Measurements from ENCODE around the gene OR51E1. TPM values are rescaled to one million over a fixed set of nuclear protein-coding genes. Genes with fewer than 3 reads are reported as not detected.

OR51E1 gene
- total and polyA plus RNA-seq, 10 of the 15 experiments (the other 5 are each of a cell fraction or from before 2014, with no cell fraction given) = not detected

DNA sequence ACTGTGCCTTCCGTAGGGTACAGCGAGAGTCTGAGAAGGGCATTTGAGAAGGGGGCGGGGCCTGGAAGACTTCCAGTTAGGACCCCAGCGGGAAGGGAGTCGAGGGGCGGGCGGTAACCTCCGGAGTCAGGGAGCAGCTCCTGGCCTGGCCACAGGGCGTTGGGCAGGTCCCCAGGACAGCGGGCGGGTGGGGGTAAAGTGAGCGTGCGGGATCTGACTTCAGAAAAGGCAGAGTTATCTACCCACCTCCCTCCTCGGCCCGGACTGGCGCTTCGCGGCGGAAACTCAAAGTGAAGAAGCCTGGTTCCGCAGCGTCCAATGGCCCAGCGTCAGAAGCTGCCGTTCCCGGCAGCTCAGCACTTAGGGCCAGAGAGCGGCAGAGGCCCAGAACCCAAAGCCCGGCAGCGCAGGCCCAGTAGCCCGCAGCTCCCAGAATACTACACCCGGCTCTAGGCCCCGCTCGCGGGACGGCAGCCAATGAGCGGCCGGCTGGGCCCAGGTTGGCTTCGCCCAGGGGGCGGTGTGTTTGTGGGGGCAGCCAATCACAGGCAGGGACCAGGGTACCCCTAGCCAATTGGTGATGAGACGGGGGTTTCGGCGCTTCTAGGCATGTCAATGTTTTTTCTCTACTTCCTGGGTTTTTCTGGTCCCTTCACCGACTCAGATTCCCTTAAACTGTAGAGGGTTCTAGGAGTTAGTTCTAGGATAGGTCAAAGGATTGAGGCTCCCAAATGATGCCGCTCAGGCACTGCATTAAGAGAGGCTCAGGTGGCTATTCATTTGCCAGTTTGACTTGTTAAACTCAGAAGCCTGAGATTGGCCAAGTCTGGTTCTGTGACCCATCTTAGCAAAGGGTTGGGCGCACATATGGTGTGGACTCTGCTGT lies 35.8 kb upstream of the OR51E1 start, which contains the start of gene TRIM68 (continued):
- TF ChIP-seq, protein P1, sequence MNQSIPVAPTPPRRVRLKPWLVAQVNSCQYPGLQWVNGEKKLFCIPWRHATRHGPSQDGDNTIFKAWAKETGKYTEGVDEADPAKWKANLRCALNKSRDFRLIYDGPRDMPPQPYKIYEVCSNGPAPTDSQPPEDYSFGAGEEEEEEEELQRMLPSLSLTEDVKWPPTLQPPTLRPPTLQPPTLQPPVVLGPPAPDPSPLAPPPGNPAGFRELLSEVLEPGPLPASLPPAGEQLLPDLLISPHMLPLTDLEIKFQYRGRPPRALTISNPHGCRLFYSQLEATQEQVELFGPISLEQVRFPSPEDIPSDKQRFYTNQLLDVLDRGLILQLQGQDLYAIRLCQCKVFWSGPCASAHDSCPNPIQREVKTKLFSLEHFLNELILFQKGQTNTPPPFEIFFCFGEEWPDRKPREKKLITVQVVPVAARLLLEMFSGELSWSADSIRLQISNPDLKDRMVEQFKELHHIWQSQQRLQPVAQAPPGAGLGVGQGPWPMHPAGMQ (IDR thresholded peaks at IDR 0.05; ENCODE audit: borderline replicate concordance) = no peak
- TF ChIP-seq JUNB (IDR thresholded peaks at IDR 0.05) (no peak), ASH2L (IDR thresholded peaks at IDR 0.05; ENCODE audit: borderline replicate concordance, low read depth) (0 out of 2 replicates have a peak, but pooled peaks have one; percentile 38), SMAD5 (IDR thresholded peaks at IDR 0.05; ENCODE audit: low read depth) (peak; percentile 32; the same call in 1 of the 2 replicates), CHD1 (IDR thresholded peaks at IDR 0.05; ENCODE audit: low read depth, low read length) (no peak), CHD4 (IDR thresholded peaks at IDR 0.05) (no peak), NFYA (IDR thresholded peaks at IDR 0.05; ENCODE audit: borderline replicate concordance, low read depth, low read length) (peak; percentile 46), CBX5 (IDR thresholded peaks at IDR 0.05; ENCODE audit: low read depth) (no peak), SMARCA5 (IDR thresholded peaks at IDR 0.05) (no peak), FOXK2 (IDR thresholded peaks at IDR 0.05) (no peak)
- TF ChIP-seq, protein P2, sequence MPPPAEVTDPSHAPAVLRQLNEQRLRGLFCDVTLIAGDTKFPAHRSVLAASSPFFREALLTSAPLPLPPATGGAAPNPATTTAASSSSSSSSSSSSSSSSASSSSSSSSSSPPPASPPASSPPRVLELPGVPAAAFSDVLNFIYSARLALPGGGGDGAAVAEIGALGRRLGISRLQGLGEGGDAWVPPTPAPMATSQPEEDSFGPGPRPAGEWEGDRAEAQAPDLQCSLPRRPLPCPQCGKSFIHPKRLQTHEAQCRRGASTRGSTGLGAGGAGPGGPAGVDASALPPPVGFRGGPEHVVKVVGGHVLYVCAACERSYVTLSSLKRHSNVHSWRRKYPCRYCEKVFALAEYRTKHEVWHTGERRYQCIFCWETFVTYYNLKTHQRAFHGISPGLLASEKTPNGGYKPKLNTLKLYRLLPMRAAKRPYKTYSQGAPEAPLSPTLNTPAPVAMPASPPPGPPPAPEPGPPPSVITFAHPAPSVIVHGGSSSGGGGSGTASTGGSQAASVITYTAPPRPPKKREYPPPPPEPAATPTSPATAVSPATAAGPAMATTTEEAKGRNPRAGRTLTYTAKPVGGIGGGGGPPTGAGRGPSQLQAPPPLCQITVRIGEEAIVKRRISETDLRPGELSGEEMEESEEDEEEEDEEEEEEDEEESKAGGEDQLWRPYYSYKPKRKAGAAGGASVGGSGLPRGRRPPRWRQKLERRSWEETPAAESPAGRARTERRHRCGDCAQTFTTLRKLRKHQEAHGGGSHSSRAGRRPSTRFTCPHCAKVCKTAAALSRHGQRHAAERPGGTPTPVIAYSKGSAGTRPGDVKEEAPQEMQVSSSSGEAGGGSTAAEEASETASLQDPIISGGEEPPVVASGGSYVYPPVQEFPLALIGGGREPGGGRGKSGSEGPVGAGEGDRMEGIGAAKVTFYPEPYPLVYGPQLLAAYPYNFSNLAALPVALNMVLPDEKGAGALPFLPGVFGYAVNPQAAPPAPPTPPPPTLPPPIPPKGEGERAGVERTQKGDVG (CRISPR knock-in tag; IDR thresholded peaks at IDR 0.05) = no peak
